Activated gamma-delta T cell treated with anti-CD3 and anti-CD28 coated beads, Interleukin-2, amount 50 U/mL, for 16 hours (primary cell): ENCODE data around the gene LRRC26.
A peak's percentile ranks its signal among the peaks of the same experiment; 100 is the strongest.
"Not testable (repeated sequence)": the region's sequence is repeated elsewhere in the genome, so short reads cannot be mapped to it uniquely, and the experiment has no call there.

Source experiments
- DNase-seq: peaks from one replicate; pipeline ENCODE4 v3.0.0-alpha.2; 2020; ENCODE audit warnings: low read depth

The LRRC26 gene

GRCh38 chr9:137136261-137136880 is 33.5 kb downstream of the LRRC26 start:
- no peak for DNase-seq

GRCh38 chr9:137135154-137135553 is 34.7 kb downstream of the LRRC26 start:
- not testable (repeated sequence) for DNase-seq

GRCh38 chr9:137134191-137134590 is 35.7 kb downstream of the LRRC26 start:
- DNase-seq: no peak

- DNase-seq: no peak
Measured at GRCh38 chr9:137130176-137130755, 39.6 kb downstream of the LRRC26 start.

GRCh38 chr9:137129456-137130175 is 40.2 kb downstream of the LRRC26 start:
- peak; percentile 79 for DNase-seq

GRCh38 chr9:137128862-137129455 is 40.9 kb downstream of the LRRC26 start:
- DNase-seq: no peak

GRCh38 chr9:137128158-137128861 is 41.5 kb downstream of the LRRC26 start:
- no peak for DNase-seq

- DNase-seq: no peak
Measured at GRCh38 chr9:137127301-137128157, 42.3 kb downstream of the LRRC26 start.

- DNase-seq: no peak
Measured at GRCh38 chr9:137126786-137127185, 43.1 kb downstream of the LRRC26 start.

- not testable (repeated sequence) for DNase-seq
Measured at GRCh38 chr9:137123952-137124462, 45.8 kb downstream of the LRRC26 start.

- no peak for DNase-seq
Measured at GRCh38 chr9:137123468-137123837, 46.4 kb downstream of the LRRC26 start.

GRCh38 chr9:137122796-137123467 is 46.9 kb downstream of the LRRC26 start:
- DNase-seq: not testable (repeated sequence)

GRCh38 chr9:137121927-137122795 is 47.7 kb downstream of the LRRC26 start:
- not testable (repeated sequence) for DNase-seq
